ENCODE measurements around the gene SLC30A2.

SLC30A2 gene

DNA sequence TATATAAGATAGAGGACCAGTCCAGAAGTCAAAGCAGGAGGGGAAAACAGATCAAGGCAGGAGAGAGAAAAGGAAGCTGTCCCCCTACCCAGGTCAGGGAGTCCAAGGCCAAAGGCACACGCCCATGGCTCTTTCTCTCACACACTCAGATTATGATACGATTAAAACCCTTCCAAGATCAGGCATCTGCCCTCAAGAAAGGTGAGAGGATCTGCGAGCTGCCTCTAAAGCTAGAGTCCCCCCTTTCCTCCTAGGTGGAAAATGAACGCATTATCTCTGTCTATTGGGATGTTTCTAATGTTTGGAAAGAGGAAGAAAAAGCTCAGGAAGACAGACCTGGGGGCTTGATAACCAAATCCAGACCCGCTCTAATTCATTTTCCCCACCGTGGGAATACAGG lies 55.7 kb downstream of the SLC30A2 start:
- no peak for DNase-seq
- H3K9me3 ChIP-seq = no peaks in the 10 kb centered on the region
- H3K4me1 ChIP-seq = peaks cover 4% of the 10 kb centered on the region; the same call in 1 of the 2 replicates
- no peaks in the 10 kb centered on the region for H3K27me3 ChIP-seq
- H3K4me3 ChIP-seq (ENCODE audit: low read depth, low read length) = peak overlapping the region; percentile 24
- H3K36me3 ChIP-seq = no peaks in the 10 kb centered on the region
- TF ChIP-seq CTCF (IDR thresholded peaks at IDR 0.05; ENCODE audit: low read depth, low read length) = no peak

GRCh38 chr1:25989440-25990234 lies 56.3 kb downstream of the SLC30A2 start:
- Histone ChIP-seq H3K4me1 (peaks cover 4% of the 10 kb centered on the region; the same call in 1 of the 2 replicates), H3K27me3 (no peaks in the 10 kb centered on the region), H3K9me3 (no peaks in the 10 kb centered on the region), H3K4me3 (ENCODE audit: low read depth, low read length) (no peak overlapping the region), H3K36me3 (no peaks in the 10 kb centered on the region)
- DNase-seq = no peak
- TF ChIP-seq CTCF (IDR thresholded peaks at IDR 0.05; ENCODE audit: low read depth, low read length) = no peak

DNA sequence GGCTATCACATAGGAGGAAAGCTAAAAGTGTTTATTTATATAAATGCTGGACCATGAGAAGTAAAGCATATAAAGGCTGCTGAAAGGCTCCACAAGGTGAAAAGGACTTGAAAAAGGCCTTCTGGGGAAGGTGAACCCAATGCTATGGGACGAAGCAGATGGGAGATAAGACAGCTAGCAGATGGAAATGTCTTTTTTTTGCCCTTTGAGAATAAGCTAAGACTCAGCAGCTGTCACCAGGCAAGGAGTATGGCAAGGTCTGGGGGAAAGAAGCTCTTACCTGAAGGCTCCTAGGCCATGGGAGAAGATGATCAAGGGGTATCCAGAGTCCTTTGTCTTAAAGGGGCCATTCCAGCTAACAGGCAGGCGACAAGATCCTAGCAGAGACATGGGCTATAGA lies 58.0 kb downstream of the SLC30A2 start:
- TF ChIP-seq CTCF (IDR thresholded peaks at IDR 0.05; ENCODE audit: low read depth, low read length) = no peak
- H3K4me3 ChIP-seq (ENCODE audit: low read depth, low read length) = no peak overlapping the region
- H3K27me3 ChIP-seq = no peaks in the 10 kb centered on the region
- H3K36me3 ChIP-seq = no peaks in the 10 kb centered on the region
- no peaks in the 10 kb centered on the region for H3K9me3 ChIP-seq
- no peak for DNase-seq
- H3K4me1 ChIP-seq = no peaks in the 10 kb centered on the region
